Lower lobe of right lung (tissue), 2 donors: ENCODE measurements around the gene CCL3. TPM values are rescaled to one million over a fixed set of nuclear protein-coding genes. Genes with fewer than 3 reads are reported as not detected.

Source experiments
- ATAC-seq, 2 donors: fragments of 200-7000 bp; cut with Tn5 transposase; one replicate each; pipeline ENCODE4 v1.9.1; 2020 to 2022; ENCODE audit warnings: mild to moderate bottlenecking in 2 of 2, moderate library complexity in 2 of 2
- DNase-seq: peaks from one replicate; pipeline ENCODE4 v3.0.0-alpha.2; 2020
- H3K27ac ChIP-seq: fragments of 200-600 bp; one replicate; pipeline ENCODE4 v1.8.0; 2022
- H3K27me3 ChIP-seq: fragments of 200-600 bp; one replicate; pipeline ENCODE4 v1.8.0; 2022; ENCODE audit warnings: low read depth
- H3K36me3 ChIP-seq: fragments of 200-600 bp; one replicate; pipeline ENCODE4 v1.8.0; 2022; ENCODE audit warnings: mild to moderate bottlenecking
- H3K4me1 ChIP-seq: fragments of 200-600 bp; one replicate; pipeline ENCODE4 v1.8.0; 2022
- H3K4me3 ChIP-seq: fragments of 200-600 bp; one replicate; pipeline ENCODE4 v1.8.0; 2022; ENCODE audit warnings: mild to moderate bottlenecking
- H3K9me3 ChIP-seq: fragments of 200-600 bp; one replicate; pipeline ENCODE4 v1.8.0; 2022
- CTCF ChIP-seq: fragments of 200-600 bp; IDR thresholded peaks from one replicate; pipeline ENCODE4 v1.8.0; 2022; ENCODE audit warnings: antibody characterized with exemption, mild to moderate bottlenecking
- intact Hi-C: fragments of 100-400 bp; cut with DNase I; formaldehyde crosslinking; loops from one replicate; pipeline ENCODE4 v1.11.0; 2022
- total RNA-seq: library from RNA; stranded (reverse); fragmentation: NEBNext Ultra II Directional; extraction: Animal tissue kit (Norgen Biotek cat#: 25700); gene quantifications from one replicate; pipeline ENCODE4 v1.2.1, GENCODE V29; 2021
- donor health status: DM: no; HTN: yes; CAD: no; lungs with severe emphysema.

CCL3 gene
- total RNA-seq, 1 donor from 2014 or later: 8.5 TPM

DNA sequence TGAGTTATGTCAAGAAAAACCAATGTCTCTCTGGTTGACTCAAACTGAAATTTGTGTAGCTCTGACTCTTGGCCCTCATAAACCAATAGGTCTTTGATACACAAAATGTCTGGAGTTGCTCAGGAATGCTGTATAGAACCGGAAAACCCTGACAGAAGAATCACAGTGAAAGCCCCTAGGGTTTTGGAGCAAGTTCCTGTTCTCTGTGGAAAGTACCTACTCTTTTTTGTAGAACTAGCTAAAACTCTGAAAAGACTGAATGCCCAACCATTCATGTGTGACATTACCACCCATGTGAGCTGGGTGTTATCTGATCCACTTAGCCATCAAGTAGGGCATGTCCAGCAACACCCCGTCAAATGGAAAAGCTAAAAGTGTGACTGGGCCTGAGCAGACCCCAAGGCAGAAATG, 42.5 kb upstream of the CCL3 start:
- H3K27ac ChIP-seq: no peak overlapping the region

DNA sequence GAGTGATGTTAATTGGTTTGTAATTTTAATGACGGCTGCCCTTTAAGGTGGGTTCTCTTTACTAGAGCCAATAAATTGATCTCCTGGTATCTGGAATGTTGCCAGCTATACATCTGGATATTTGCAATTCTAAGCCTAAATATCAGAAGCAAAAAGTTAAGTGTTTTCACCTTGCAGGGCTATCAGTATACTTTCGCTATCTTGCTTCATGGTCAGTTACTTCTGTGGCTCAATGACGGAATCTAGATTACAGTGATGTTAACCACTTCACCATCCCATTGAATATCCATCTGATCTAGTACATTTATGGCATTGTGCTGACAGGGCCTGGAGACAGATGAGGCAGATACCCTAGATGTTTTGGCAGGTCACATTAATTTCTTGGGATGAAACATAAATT, 42.0 kb upstream of the CCL3 start:
- H3K4me1 ChIP-seq: no peaks in the 10 kb centered on the region
- H3K36me3 ChIP-seq: no peaks in the 10 kb centered on the region
- no peaks in the 10 kb centered on the region for H3K27me3 ChIP-seq
- ATAC-seq (no peak), DNase-seq (no peak)
- H3K4me3 ChIP-seq: no peak overlapping the region
- no peak overlapping the region for H3K27ac ChIP-seq
- intact Hi-C loops: no loop called here
- H3K9me3 ChIP-seq: no peaks in the 10 kb centered on the region
- no peak for TF ChIP-seq CTCF

More for the DNA sequence above, 42.5 kb upstream of the CCL3 start:
- Histone ChIP-seq H3K27me3 (no peaks in the 10 kb centered on the region), H3K9me3 (no peaks in the 10 kb centered on the region), H3K36me3 (no peaks in the 10 kb centered on the region), H3K4me3 (no peak overlapping the region), H3K4me1 (no peaks in the 10 kb centered on the region)
- intact Hi-C loops: no loop called here
- ATAC-seq (no peak), DNase-seq (no peak)
- no peak for TF ChIP-seq CTCF

GRCh38 chr17:36131421-36131820, 41.5 kb upstream of the CCL3 start:
- TF ChIP-seq CTCF: no peak
- intact Hi-C loops: no loop called here

GRCh38 chr17:36130346-36130745, 40.4 kb upstream of the CCL3 start:
- no peak overlapping the region for H3K27ac ChIP-seq
- no peaks in the 10 kb centered on the region for H3K36me3 ChIP-seq
- H3K4me3 ChIP-seq: no peak overlapping the region
- no peak for TF ChIP-seq CTCF
- intact Hi-C loops: no loop called here
- DNase-seq: no peak
- no peaks in the 10 kb centered on the region for H3K27me3 ChIP-seq
- H3K4me1 ChIP-seq: no peaks in the 10 kb centered on the region
- peaks cover 7% of the 10 kb centered on the region for H3K9me3 ChIP-seq
- no peak for ATAC-seq

More at GRCh38 chr17:36131421-36131820, 41.5 kb upstream of the CCL3 start:
- H3K4me1 ChIP-seq: no peaks in the 10 kb centered on the region
- H3K4me3 ChIP-seq: no peak overlapping the region
- no peaks in the 10 kb centered on the region for H3K27me3 ChIP-seq
- no peak overlapping the region for H3K27ac ChIP-seq
- H3K36me3 ChIP-seq: no peaks in the 10 kb centered on the region
- DNase-seq (no peak), ATAC-seq (peak in 1 of 2 donors; percentile 51)
- H3K9me3 ChIP-seq: no peaks in the 10 kb centered on the region

- intact Hi-C loops: no loop called here
- TF ChIP-seq CTCF: no peak
Measured at GRCh38 chr17:36129616-36130015, 39.7 kb upstream of the CCL3 start.

More at GRCh38 chr17:36129616-36130015, 39.7 kb upstream of the CCL3 start:
- Histone ChIP-seq H3K9me3 (peaks cover 9% of the 10 kb centered on the region), H3K36me3 (no peaks in the 10 kb centered on the region), H3K27ac (no peak overlapping the region), H3K27me3 (no peaks in the 10 kb centered on the region), H3K4me1 (no peaks in the 10 kb centered on the region), H3K4me3 (no peak overlapping the region)
- DNase-seq (no peak), ATAC-seq (no peak)
